PC-9 (cell line): ENCODE measurements around the gene COL8A2. TPM values are rescaled to one million over a fixed set of nuclear protein-coding genes. Genes with fewer than 3 reads are reported as not detected.
A peak's percentile ranks its signal among the peaks of the same experiment; 100 is the strongest.
"Not testable (repeated sequence)": the region's sequence is repeated elsewhere in the genome, so short reads cannot be mapped to it uniquely, and the experiment has no call there.

ENCODE experiments used
- BruUV-seq: library from RNA; stranded (reverse); fragments of 400-500 nt; replicated peaks from 2 replicates; lab custom pipeline; 2021; lab: Mats Ljungman, UMichigan
- CTCF ChIA-PET: fragments of 300-600 bp; sonication (Branson Sonifier 250); formaldehyde crosslinking; loops from one replicate; lab custom pipeline; 2022; ENCODE audit warnings: antibody characterized with exemption; lab: Charles Lee
- POLR2A ChIA-PET: fragments of 300-600 bp; sonication (Branson Sonifier 250); formaldehyde crosslinking; loops from one replicate; lab custom pipeline; 2022; ENCODE audit warnings: antibody characterized with exemption; ENCODE audit not compliant: unreplicated experiment; lab: Charles Lee
- DNase-seq, 2 experiments: peaks; one replicate each; pipeline versions ENCODE4 v3.0.0 to v3.0.0-alpha.2; 2015 to 2022; ENCODE audit warnings: mixed read lengths in 1 of 2
- H2AFZ ChIP-seq: fragments of 200-600 bp; sonication (generic); 2 replicates; pipeline ENCODE4 v1.8.1; 2017; ENCODE audit warnings: antibody characterized with exemption
- H3F3A ChIP-seq: fragments of 200-600 bp; sonication (generic); 2 replicates; pipeline ENCODE4 v1.8.1; 2017; ENCODE audit warnings: antibody characterized with exemption, mild to moderate bottlenecking, low read depth; ENCODE audit not compliant: insufficient read depth
- H3K27ac ChIP-seq: fragments of 200-600 bp; sonication (generic); 2 replicates; pipeline ENCODE4 v1.6.1; 2016; ENCODE audit warnings: mixed run types
- H3K27me3 ChIP-seq: fragments of 200-600 bp; sonication (generic); 2 replicates; pipeline ENCODE4 v1.6.1; 2016; ENCODE audit warnings: low read depth, mixed run types; ENCODE audit not compliant: insufficient read depth
- H3K36me3 ChIP-seq: fragments of 200-600 bp; sonication (generic); 2 replicates; pipeline ENCODE4 v1.6.1; 2016; ENCODE audit warnings: low read depth, mixed run types
- H3K4me1 ChIP-seq: fragments of 200-600 bp; sonication (generic); replicated peaks from 2 replicates; pipeline ENCODE4 v1.6.1; 2016; ENCODE audit warnings: mixed run types; ENCODE audit not compliant: insufficient read depth
- H3K4me2 ChIP-seq: fragments of 200-600 bp; sonication (generic); 2 replicates; pipeline ENCODE4 v1.6.1; 2017; ENCODE audit warnings: mixed run types
- H3K4me3 ChIP-seq: fragments of 200-600 bp; sonication (generic); 2 replicates; pipeline ENCODE4 v1.6.1; 2016; ENCODE audit warnings: mixed run types
- H3K79me2 ChIP-seq: fragments of 200-600 bp; sonication (generic); 2 replicates; pipeline ENCODE4 v1.6.1; 2017; ENCODE audit warnings: low read depth, mixed run types
- H3K9me2 ChIP-seq: fragments of 200-600 bp; sonication (generic); 2 replicates; pipeline ENCODE4 v1.8.1; 2017; ENCODE audit warnings: mild to moderate bottlenecking; ENCODE audit not compliant: insufficient read depth
- H3K9me3 ChIP-seq: fragments of 200-600 bp; sonication (generic); 2 replicates; pipeline ENCODE4 v1.8.1; 2016; ENCODE audit warnings: low read depth; ENCODE audit not compliant: insufficient read depth
- H4K20me1 ChIP-seq: fragments of 200-600 bp; sonication (generic); 2 replicates; pipeline ENCODE4 v1.8.1; 2017; ENCODE audit not compliant: insufficient read depth
- EZH2 ChIP-seq: fragments of 200-600 bp; sonication (generic); IDR thresholded peaks from 2 replicates; pipeline ENCODE4 v1.8.0; 2017; ENCODE audit warnings: antibody characterized with exemption, low read depth
- intact Hi-C: fragments of 100-400 bp; cut with micrococcal nuclease; formaldehyde crosslinking; loops from one replicate; pipeline ENCODE4 v1.10.0; 2022; ENCODE audit not compliant: unreplicated experiment
- total RNA-seq: library from RNA; stranded (reverse); gene quantifications from 2 replicates; pipeline ENCODE4 v1.2.3, GENCODE V29; 2021
- TF ChIP-seq, protein P1 (sequence below): fragments of 200-600 bp; sonication (generic); conservative IDR thresholded peaks from 2 replicates; pipeline ENCODE4 v1.6.1; 2017; ENCODE audit warnings: mixed run types, antibody characterized with exemption, mild to moderate bottlenecking, moderate library complexity

Gene COL8A2
- total RNA-seq, 1 experiment from 2014 or later: 0.20 TPM

DNA sequence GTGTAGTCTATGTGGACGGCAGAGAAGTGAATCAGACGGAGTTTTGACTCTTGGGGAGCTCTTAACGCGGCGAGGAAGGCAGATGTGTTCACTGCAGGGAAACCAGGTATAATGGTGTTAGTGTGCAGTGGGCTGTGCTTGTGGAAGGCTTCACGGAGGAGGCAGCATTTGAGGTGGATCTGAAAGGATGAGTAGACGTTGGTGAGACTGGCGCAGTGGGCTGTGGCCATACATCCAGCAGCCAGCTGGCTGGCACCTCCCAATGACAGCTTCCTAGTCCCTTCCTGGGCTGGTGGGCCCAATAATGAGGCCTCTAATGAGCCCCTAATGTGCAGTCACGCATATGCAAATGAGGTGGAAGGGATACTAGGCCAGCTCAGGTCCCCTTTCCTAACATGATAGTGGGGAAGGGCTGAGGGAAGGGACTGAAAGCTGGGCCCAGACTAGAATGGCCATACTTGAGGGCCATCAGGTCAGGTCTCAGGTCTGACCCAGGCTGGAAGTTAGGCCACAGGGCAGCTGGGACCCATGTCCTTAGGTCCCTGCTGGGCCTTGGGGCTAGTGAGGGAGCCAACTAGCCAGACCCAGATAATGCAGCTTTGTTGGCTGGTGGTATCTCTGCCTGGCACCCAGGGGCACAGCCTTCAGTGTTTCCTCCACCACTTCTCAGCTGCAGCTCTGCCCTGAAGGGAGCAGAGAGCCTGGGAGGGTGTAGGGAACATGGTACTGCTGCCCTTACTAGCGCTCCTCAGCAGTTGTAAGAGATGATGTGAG, 34.8 kb upstream of the COL8A2 start:
- peaks cover 25% of the 10 kb centered on the region; the same call in 1 of the 2 replicates for H3F3A ChIP-seq
- no peak overlapping the region for H2AFZ ChIP-seq
- H3K4me3 ChIP-seq: no peak overlapping the region
- H3K27ac ChIP-seq: peak overlapping the region; percentile 55; the same call in 1 of the 2 replicates
- DNase-seq: no peak
- no peaks in the 10 kb centered on the region for H3K27me3 ChIP-seq
- no peaks in the 10 kb centered on the region for H3K36me3 ChIP-seq
- ChIA-PET POLR2A (no interaction called here), CTCF (interaction anchor here (0.6 to 1.1 kb wide), 2 partner anchors 10 to 33 kb away, joined by 3 to 9 read pairs; partner anchors contain the start of gene TRAPPC3)
- no peaks in the 10 kb centered on the region for H3K9me2 ChIP-seq
- no peaks in the 10 kb centered on the region for H3K9me3 ChIP-seq
- TF ChIP-seq, protein P1, sequence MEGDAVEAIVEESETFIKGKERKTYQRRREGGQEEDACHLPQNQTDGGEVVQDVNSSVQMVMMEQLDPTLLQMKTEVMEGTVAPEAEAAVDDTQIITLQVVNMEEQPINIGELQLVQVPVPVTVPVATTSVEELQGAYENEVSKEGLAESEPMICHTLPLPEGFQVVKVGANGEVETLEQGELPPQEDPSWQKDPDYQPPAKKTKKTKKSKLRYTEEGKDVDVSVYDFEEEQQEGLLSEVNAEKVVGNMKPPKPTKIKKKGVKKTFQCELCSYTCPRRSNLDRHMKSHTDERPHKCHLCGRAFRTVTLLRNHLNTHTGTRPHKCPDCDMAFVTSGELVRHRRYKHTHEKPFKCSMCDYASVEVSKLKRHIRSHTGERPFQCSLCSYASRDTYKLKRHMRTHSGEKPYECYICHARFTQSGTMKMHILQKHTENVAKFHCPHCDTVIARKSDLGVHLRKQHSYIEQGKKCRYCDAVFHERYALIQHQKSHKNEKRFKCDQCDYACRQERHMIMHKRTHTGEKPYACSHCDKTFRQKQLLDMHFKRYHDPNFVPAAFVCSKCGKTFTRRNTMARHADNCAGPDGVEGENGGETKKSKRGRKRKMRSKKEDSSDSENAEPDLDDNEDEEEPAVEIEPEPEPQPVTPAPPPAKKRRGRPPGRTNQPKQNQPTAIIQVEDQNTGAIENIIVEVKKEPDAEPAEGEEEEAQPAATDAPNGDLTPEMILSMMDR: no peak
- no peak for TF ChIP-seq EZH2
- intact Hi-C loops: no loop called here
- H3K79me2 ChIP-seq: peaks cover 88% of the 10 kb centered on the region
- BruUV-seq: no TSS peak
- peaks cover 56% of the 10 kb centered on the region for H3K4me1 ChIP-seq
- peak overlapping the region; percentile 56 for H3K4me2 ChIP-seq
- peaks cover 14% of the 10 kb centered on the region; the same call in 1 of the 2 replicates for H4K20me1 ChIP-seq

DNA sequence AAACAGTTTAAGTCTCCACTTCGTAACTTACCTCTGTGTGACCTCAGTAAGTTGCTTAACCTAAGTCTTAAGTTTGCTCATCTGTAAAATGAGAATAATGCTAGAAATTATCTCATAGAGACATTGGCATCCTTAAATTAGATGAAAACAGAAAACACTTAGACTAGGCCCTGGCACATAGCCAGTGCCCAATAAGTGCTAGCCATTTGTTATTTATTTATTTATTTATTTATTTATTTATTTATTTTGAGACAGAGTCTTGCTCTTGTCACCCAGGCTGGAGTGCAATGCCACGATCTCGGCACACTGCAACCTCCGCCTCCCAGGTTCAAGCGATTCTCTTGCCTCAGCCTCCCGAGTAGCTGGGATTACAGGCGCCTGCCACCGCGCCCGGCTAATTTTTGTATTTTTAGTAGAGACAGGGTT, 33.8 kb upstream of the COL8A2 start:
- intact Hi-C loops, H3K27me3 ChIP-seq, H3K9me3 ChIP-seq, DNase-seq, H3K27ac ChIP-seq, H2AFZ ChIP-seq, BruUV-seq, H3K9me2 ChIP-seq, POLR2A ChIA-PET, H3K4me3 ChIP-seq, H3K4me2 ChIP-seq, H3K36me3 ChIP-seq: not testable (repeated sequence)
- CTCF ChIA-PET: interaction anchor here (1.1 kb wide), 1 partner anchor 9 kb away, joined by 3 read pairs; the partner anchor contains the start of gene TRAPPC3
- Histone ChIP-seq H3F3A (peaks cover 19% of the 10 kb centered on the region; the same call in 1 of the 2 replicates), H3K4me1 (peaks cover 59% of the 10 kb centered on the region), H3K79me2 (peaks cover 78% of the 10 kb centered on the region), H4K20me1 (peaks cover 14% of the 10 kb centered on the region; the same call in 1 of the 2 replicates)

DNA sequence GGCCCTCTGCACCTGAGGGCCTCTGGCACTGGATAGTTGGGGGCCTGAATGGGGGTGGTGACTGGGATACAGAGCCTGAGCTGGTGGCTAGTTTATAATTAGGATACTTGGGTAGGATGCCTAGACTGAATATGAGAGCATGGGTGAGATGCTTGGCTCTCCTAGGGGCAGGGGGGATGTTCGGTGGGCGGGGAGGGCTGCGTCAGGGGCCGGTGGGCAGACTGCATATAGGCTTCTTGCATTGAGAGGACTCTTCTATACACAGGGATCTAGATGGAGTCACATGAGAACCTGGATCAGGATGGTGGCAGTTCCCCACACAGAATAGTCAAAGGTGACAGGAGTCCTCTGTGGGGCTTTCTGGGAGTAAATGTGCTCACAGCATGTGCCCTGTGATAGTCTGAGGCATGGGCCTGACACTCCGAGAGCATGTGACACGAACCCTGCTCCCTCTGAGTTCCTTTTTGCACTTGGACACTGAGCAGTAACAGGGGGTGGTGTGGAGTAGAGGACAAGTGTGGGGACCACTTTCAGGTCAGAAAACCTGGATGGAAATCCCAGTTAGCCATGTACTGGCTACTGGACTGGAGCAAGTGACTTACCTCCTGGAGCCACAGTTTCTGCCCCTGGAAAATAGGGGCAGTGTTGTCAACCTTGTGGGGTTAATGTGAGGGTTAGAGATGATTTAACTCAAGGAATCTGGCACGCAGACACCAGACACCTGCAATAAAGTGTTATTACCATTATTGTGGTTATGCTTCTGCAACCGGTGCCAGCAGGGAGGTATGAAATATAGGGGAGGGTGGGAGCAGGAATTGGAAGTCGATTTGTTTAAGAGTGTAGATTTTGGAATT, 33.2 kb upstream of the COL8A2 start:
- Histone ChIP-seq H3K4me3 (peak overlapping the region; percentile 99; the same call in 1 of the 2 replicates), H3K79me2 (peaks cover 72% of the 10 kb centered on the region), H3K4me1 (peaks cover 59% of the 10 kb centered on the region), H2AFZ (no peak overlapping the region), H3K27ac (no peak overlapping the region), H3K36me3 (no peaks in the 10 kb centered on the region), H3F3A (peaks cover 19% of the 10 kb centered on the region; the same call in 1 of the 2 replicates), H3K9me3 (no peaks in the 10 kb centered on the region), H3K27me3 (no peaks in the 10 kb centered on the region), H4K20me1 (peaks cover 14% of the 10 kb centered on the region; the same call in 1 of the 2 replicates), H3K9me2 (no peaks in the 10 kb centered on the region), H3K4me2 (peak overlapping the region; percentile 88)
- BruUV-seq: no TSS peak
- CTCF ChIA-PET: interaction anchor here (0.7 to 1.4 kb wide), 2 partner anchors 30 to 85 kb away, joined by 3 to 16 read pairs; no protein-coding TSS in a partner anchor
- intact Hi-C loops: no loop called here
- TF ChIP-seq, protein P1: no peak
- POLR2A ChIA-PET: no interaction called here
- DNase-seq: no peak
